ENCODE results near the gene TPPP. TPM values are rescaled to one million over a fixed set of nuclear protein-coding genes. Genes with fewer than 3 reads are reported as not detected.

The TPPP gene
- total and polyA plus RNA-seq, 2 experiments from 2014 or later: 0.48 to 1.4 TPM

DNA sequence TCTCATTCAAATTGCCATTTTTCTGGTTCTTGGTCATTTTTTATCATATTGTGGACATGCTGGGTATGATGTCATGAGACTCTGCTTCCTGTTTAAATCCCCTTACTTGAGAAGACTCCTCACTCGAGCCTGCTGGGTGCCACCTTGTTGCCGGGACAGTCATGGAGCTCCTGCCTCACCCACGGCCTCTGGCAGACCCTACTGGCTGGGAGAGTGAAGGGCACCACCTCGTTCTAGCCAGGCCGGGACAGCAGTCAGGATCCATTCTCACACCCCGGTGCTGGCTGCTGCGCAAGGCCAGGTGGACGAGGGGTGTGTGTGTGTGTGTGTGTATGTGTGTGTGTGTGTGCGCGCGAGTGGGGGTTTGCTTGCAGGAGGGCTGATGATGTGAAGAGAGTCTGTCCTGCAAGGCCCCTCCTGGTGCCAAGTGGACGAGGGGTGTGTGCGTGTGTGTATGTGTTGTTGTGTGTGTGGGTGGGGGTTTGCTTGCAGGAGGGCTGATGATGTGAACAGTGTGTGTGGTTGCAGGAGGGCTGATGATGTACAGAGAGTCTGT, 76.6 kb downstream of the TPPP start:
- no peak overlapping the region for H3K4me3 Mint-ChIP-seq
- Histone ChIP-seq H4K20me1 (replicated peaks; ENCODE audit: insufficient read depth) (peaks cover 36% of the 10 kb centered on the region), H3K27ac (ENCODE audit: low read depth) (no peak overlapping the region), H3K79me2 (replicated peaks; ENCODE audit: insufficient read depth) (peaks cover 61% of the 10 kb centered on the region), H3K4me3 (no peak overlapping the region), H3K36me3 (ENCODE audit: insufficient read depth) (peaks cover 20% of the 10 kb centered on the region; the same call in 1 of the 2 replicates), H3K4me1 (ENCODE audit: insufficient read depth) (peaks cover 6% of the 10 kb centered on the region; the same call in 1 of the 2 replicates), H3K9me2 (ENCODE audit: insufficient read depth) (no peaks in the 10 kb centered on the region), H3K27me3 (ENCODE audit: insufficient read depth) (no peaks in the 10 kb centered on the region), H3F3A (replicated peaks; ENCODE audit: low read depth) (no peaks in the 10 kb centered on the region), H3K4me2 (no peak overlapping the region), H2AFZ (no peak overlapping the region)
- H3K36me3 Mint-ChIP-seq (ENCODE audit: low read depth): peaks cover 52% of the 10 kb centered on the region
- H3K27me3 Mint-ChIP-seq (ENCODE audit: insufficient read depth, low read depth, poor library complexity): no peaks in the 10 kb centered on the region
- ATAC-seq: no peak; the same call in 2 of the 3 replicates
- TF ChIP-seq ZNF114 (CRISPR knock-in tag; IDR thresholded peaks at IDR 0.05) (no peak), CTCF (conservative IDR thresholded peaks at IDR 0.05; ENCODE audit: low read depth in 2 of 2) (peak; percentile 9 to 15; a peak in 1 of 4 replicates), REST (IDR thresholded peaks at IDR 0.05; ENCODE audit: unreplicated experiment) (no peak), STAT1 (IDR thresholded peaks at IDR 0.05; ENCODE audit: unreplicated experiment) (no peak), ZNF331 (CRISPR knock-in tag; IDR thresholded peaks at IDR 0.05; ENCODE audit: low read depth) (no peak)
- 0 out of 3 replicates have a peak, but pooled peaks cover 3% of the 10 kb centered on the region for H3K9me3 Mint-ChIP-seq
- peaks cover 21% of the 10 kb centered on the region for H3K4me1 Mint-ChIP-seq
- no peak for DNase-seq (ENCODE audit: low spot score)
- H3K27ac Mint-ChIP-seq: no peak overlapping the region

DNA sequence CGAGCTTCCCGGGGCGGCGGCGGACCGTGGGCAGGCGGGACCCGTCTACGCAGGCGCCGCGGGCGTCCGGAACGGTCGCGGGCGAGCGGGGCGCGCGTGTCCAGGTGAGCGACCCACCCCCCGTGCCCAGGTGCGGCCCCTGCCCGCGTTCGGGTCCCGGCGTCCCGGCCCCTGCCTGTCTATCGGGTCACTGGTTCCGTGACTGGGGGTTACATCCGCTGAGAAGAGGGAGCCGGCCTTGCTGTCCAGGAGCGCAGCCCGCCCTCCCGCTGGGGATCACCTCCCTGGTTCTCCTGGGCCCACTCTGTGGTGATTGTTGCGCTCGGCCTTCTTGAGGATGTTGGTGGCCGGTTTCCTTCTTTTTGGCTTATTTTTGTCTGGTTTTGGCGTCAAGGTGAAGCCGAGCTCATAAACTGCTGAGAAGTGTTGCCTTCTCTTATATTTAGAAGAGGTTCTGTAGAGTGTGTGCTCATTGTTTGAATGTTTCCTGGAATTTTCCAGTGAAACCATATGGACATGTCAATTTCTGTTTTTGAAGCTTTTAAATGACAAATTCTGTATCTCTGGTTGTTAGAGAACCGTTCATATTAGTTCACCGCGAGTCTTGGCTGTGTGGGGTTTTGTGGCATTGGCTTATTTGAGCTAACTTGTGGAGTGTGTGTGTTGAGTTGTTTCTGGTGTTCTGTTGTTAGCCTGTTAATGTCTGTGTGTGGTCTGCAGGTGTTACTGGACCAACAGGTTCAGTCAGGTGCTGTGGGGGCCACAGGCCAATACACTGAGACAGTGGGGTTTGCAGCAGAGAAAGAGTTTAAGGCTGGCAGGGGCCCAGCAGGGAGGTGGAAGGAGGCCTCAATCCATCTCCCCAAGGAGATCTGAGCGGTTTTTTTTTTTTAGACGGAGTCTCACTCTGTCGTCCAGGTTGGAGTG, 80.4 kb downstream of the TPPP start:
- H4K20me1 ChIP-seq (replicated peaks; ENCODE audit: insufficient read depth): peaks cover 29% of the 10 kb centered on the region
- Mint-ChIP-seq H3K36me3 (ENCODE audit: low read depth) (peaks cover 23% of the 10 kb centered on the region), H3K4me3 (peak overlapping the region; percentile 90), H3K9me3 (0 out of 3 replicates have a peak, but pooled peaks cover 3% of the 10 kb centered on the region), H3K27ac (peak overlapping the region; percentile 71), H3K4me1 (peaks cover 26% of the 10 kb centered on the region), H3K27me3 (ENCODE audit: insufficient read depth, low read depth, poor library complexity) (peaks cover 8% of the 10 kb centered on the region)
- H3K4me3 ChIP-seq: peak overlapping the region; percentile 74
- H3K4me1 ChIP-seq (ENCODE audit: insufficient read depth): peaks cover 6% of the 10 kb centered on the region; the same call in 1 of the 2 replicates
- H3K27ac ChIP-seq (ENCODE audit: low read depth): no peak overlapping the region; the same call in 1 of the 2 replicates
- no peaks in the 10 kb centered on the region for H3F3A ChIP-seq (replicated peaks; ENCODE audit: low read depth)
- peak overlapping the region; percentile 86 for H3K4me2 ChIP-seq
- ATAC-seq (peak; percentile 39), DNase-seq (ENCODE audit: low spot score) (peak; percentile 60)
- no peaks in the 10 kb centered on the region for H3K27me3 ChIP-seq (ENCODE audit: insufficient read depth)
- H3K36me3 ChIP-seq (ENCODE audit: insufficient read depth): no peaks in the 10 kb centered on the region
- peaks cover 54% of the 10 kb centered on the region for H3K79me2 ChIP-seq (replicated peaks; ENCODE audit: insufficient read depth)
- H2AFZ ChIP-seq: peak overlapping the region; percentile 72; the same call in 1 of the 2 replicates
- no peaks in the 10 kb centered on the region for H3K9me2 ChIP-seq (ENCODE audit: insufficient read depth)
- TF ChIP-seq STAT1 (IDR thresholded peaks at IDR 0.05; ENCODE audit: unreplicated experiment) (no peak), POLR2AphosphoS5 (IDR thresholded peaks at IDR 0.05; ENCODE audit: low read depth) (no peak), ZNF331 (CRISPR knock-in tag; IDR thresholded peaks at IDR 0.05; ENCODE audit: low read depth) (no peak), EZH2 (IDR thresholded peaks at IDR 0.05; ENCODE audit: low read depth, unreplicated experiment) (no peak), REST (IDR thresholded peaks at IDR 0.05; ENCODE audit: unreplicated experiment) (no peak), JUNB (IDR thresholded peaks at IDR 0.05; ENCODE audit: unreplicated experiment) (no peak), EZH2phosphoT487 (IDR thresholded peaks at IDR 0.05; ENCODE audit: unreplicated experiment) (no peak), ZNF114 (CRISPR knock-in tag; IDR thresholded peaks at IDR 0.05) (no peak), CREB1 (CRISPR knock-in tag; IDR thresholded peaks at IDR 0.05; ENCODE audit: low read depth) (no peak)

All from GM23338 (cell line).